GM12878 (cell line): ENCODE measurements around the gene AQP2. TPM values are rescaled to one million over a fixed set of nuclear protein-coding genes. Genes with fewer than 3 reads are reported as not detected.

Source experiments
- ATAC-seq: fragments of 200-7000 bp; cut with Tn5 transposase; 3 replicates; pipeline ENCODE4 v1.9.1; 2020; ENCODE audit warnings: mild to moderate bottlenecking, moderate library complexity
- BruUV-seq: library from RNA; stranded (reverse); fragments of 400-500 nt; replicated peaks from 2 replicates; lab custom pipeline; 2021; lab: Mats Ljungman, UMichigan
- CTCF ChIA-PET: fragments of 300-600 bp; sonication (Branson Sonifier 250); formaldehyde crosslinking; extraction: SDS; loops from one replicate; lab custom pipeline; 2021; ENCODE audit warnings: inconsistent platforms; lab: Yijun Ruan, JAX
- POLR2A ChIA-PET: fragments of 350-600 bp; formaldehyde crosslinking; extraction: SDS; loops from one replicate; lab custom pipeline; 2021; ENCODE audit warnings: inconsistent platforms; lab: Charles Lee
- RAD21 ChIA-PET: fragments of 300-600 bp; sonication (Branson Sonifier 250); formaldehyde crosslinking; loops from one replicate; lab custom pipeline; 2023; ENCODE audit warnings: antibody characterized with exemption; ENCODE audit not compliant: unreplicated experiment; lab: Charles Lee
- SMC1A ChIA-PET: fragments of 300-600 bp; sonication (Branson Sonifier 250); formaldehyde crosslinking; loops from one replicate; lab custom pipeline; 2023; ENCODE audit not compliant: unreplicated experiment, uncharacterized antibody; lab: Charles Lee
- DNase-seq: peaks from one replicate; pipeline ENCODE4 v3.0.0-alpha.2; 2011; ENCODE audit warnings: low read depth, low spot score
- FAIRE-seq: peaks from 3 replicates; lab custom pipeline; 2011; peaks lifted over from hg19 to GRCh38; lab: Jason Lieb, UNC
- H2AFZ ChIP-seq: 2 replicates; pipeline ENCODE4 v1.6.0; 2011; ENCODE audit warnings: low read depth, low read length, control low read depth; ENCODE audit not compliant: control insufficient read depth
- H3K27ac ChIP-seq: 2 replicates; pipeline ENCODE4 v1.5.1; 2011; ENCODE audit warnings: control low read depth; ENCODE audit not compliant: control insufficient read depth, insufficient read depth
- H3K27me3 ChIP-seq, 2 experiments: replicated peaks in 1 of 2; 2 replicates each; pipeline versions ENCODE4 v1.6.0 to v1.6.1; 2011; ENCODE audit warnings: low read length in 1 of 2; ENCODE audit not compliant: control insufficient read depth in 2 of 2, insufficient read depth in 2 of 2
- H3K36me3 ChIP-seq, 2 experiments: 2 replicates each; pipeline ENCODE4 v1.5.1; 2011; ENCODE audit warnings: low read length in 1 of 2; ENCODE audit not compliant: control insufficient read depth in 2 of 2, insufficient read depth in 2 of 2
- H3K4me1 ChIP-seq: 2 replicates; pipeline ENCODE4 v1.6.1; 2011; ENCODE audit warnings: mild to moderate bottlenecking, low read length, moderate library complexity, mixed read lengths; ENCODE audit not compliant: control insufficient read depth, insufficient read depth
- H3K4me2 ChIP-seq: 2 replicates; pipeline ENCODE4 v1.6.0; 2011; ENCODE audit warnings: control low read depth; ENCODE audit not compliant: control insufficient read depth, insufficient read depth
- H3K4me3 ChIP-seq: fragments of 200-600 bp; sonication (generic); 2 replicates; pipeline ENCODE4 v1.5.1; 2016
- H3K79me2 ChIP-seq: 2 replicates; pipeline ENCODE4 v1.6.0; 2011; ENCODE audit warnings: low read length; ENCODE audit not compliant: control insufficient read depth, insufficient read depth
- H3K9ac ChIP-seq: 2 replicates; pipeline ENCODE4 v1.8.0; 2011; ENCODE audit warnings: low read length, control low read depth, mixed read lengths; ENCODE audit not compliant: control insufficient read depth, insufficient read depth
- H3K9me3 ChIP-seq: replicated peaks from 3 replicates; pipeline ENCODE4 v1.5.1; 2011; ENCODE audit warnings: mild to moderate bottlenecking, low read length; ENCODE audit not compliant: control insufficient read depth, insufficient read depth
- H4K20me1 ChIP-seq: 2 replicates; pipeline ENCODE4 v1.6.0; 2011; ENCODE audit not compliant: control insufficient read depth, insufficient read depth
- BRCA1 ChIP-seq: IDR thresholded peaks from 2 replicates; pipeline ENCODE4 v1.6.1; 2011; ENCODE audit warnings: low read depth, low read length, improper control_type of control experiment
- CHD4 ChIP-seq: fragments of 200-600 bp; sonication (generic); IDR thresholded peaks from 2 replicates; pipeline ENCODE4 v1.6.1; 2016; ENCODE audit warnings: mild to moderate bottlenecking
- CREB1 ChIP-seq: IDR thresholded peaks from 2 replicates; pipeline ENCODE4 v1.6.1; 2012; ENCODE audit warnings: low read depth, mild to moderate bottlenecking, inconsistent platforms
- USF1 ChIP-seq: IDR thresholded peaks from 2 replicates; pipeline ENCODE4 v1.6.1; 2011; ENCODE audit warnings: borderline replicate concordance, low read depth, mild to moderate bottlenecking, moderate library complexity, mixed read lengths, low read length; ENCODE audit not compliant: insufficient read depth; ENCODE audit errors: extremely low read length
- ZBTB40 ChIP-seq: fragments of 450-650 bp; IDR thresholded peaks from 2 replicates; pipeline ENCODE4 v1.6.1; 2016; ENCODE audit warnings: mild to moderate bottlenecking, moderate library complexity, borderline replicate concordance
- WGBS: methylation state at CpG from one replicate; pipeline ENCODE4 v1.1.6; 2016; ENCODE audit warnings: low lambda C conversion rate; ENCODE audit not compliant: insufficient replicate concordance, insufficient coverage; ENCODE audit errors: missing lambda C conversion rate; 5-methylcytosine and 5-hydroxymethylcytosine counted together
- in situ Hi-C: fragments of 300-500 bp; cut with MboI; formaldehyde crosslinking; loops from 9 replicates; pipeline ENCODE4 v1.14.3; 2018; ENCODE audit warnings: mixed read lengths
- intact Hi-C: fragments of 100-400 bp; cut with micrococcal nuclease; formaldehyde crosslinking; loops from one replicate; pipeline ENCODE4 v1.14.2; 2022; ENCODE audit not compliant: unreplicated experiment
- polyA plus RNA-seq, 11 experiments: library from polyadenylated mRNA; depleted of rRNA in 4 of 11; unstranded in 6 of 11; stranded (reverse) in 5 of 11; fragments of >200 nt; fragmentation: Nextera tagmentation in 4 of 11; fragmentation: Illumina TruSeq in 1 of 11; extraction: Ambion mirVana in 4 of 11; extraction: Trizol in 1 of 11; gene quantifications; 1 replicate in 1 of 11; 2 replicates in 10 of 11; pipeline versions ENCODE4 v1.2.1 to v1.2.3, GENCODE V29; 2011 to 2016; ENCODE audit warnings: inconsistent platforms in 2 of 11, missing spikeins in 2 of 11, low read depth in 1 of 11
- total RNA-seq, 4 experiments: library from RNA; depleted of rRNA in 3 of 4; stranded (reverse); fragments of >200 nt in 3 of 4; fragmentation: Illumina TruSeq in 1 of 4; extraction: Trizol in 1 of 4; gene quantifications; 2 replicates each; pipeline versions ENCODE4 v1.2.1 to v1.2.3, GENCODE V29; 2013 to 2021

AQP2 gene
- total and polyA plus RNA-seq, 10 of the 15 experiments (the other 5 are each of a cell fraction or from before 2014, with no cell fraction given): not detected

- FAIRE-seq (no peak), ATAC-seq (no peak), DNase-seq (no peak)
- in situ Hi-C loops: no loop called here
- POLR2A ChIA-PET: no interaction called here
- Histone ChIP-seq H2AFZ (no peak overlapping the region), H3K79me2 (no peaks in the 10 kb centered on the region), H3K4me1 (no peaks in the 10 kb centered on the region), H3K4me3 (no peak overlapping the region), H3K9ac (no peak overlapping the region), H3K36me3 (peaks cover 4 to 54% of the 10 kb centered on the region in 2 experiments), H3K9me3 (no peaks in the 10 kb centered on the region), H3K27ac (no peak overlapping the region), H3K27me3 (no peaks in the 10 kb centered on the region), H4K20me1 (no peaks in the 10 kb centered on the region), H3K4me2 (no peak overlapping the region)
- TF ChIP-seq USF1 (no peak), BRCA1 (no peak), CHD4 (no peak)
- RAD21 ChIA-PET: no interaction called here
- SMC1A ChIA-PET: interaction anchor here (1.2 kb wide), 1 partner anchor 16 kb away, joined by 3 read pairs; no protein-coding TSS in a partner anchor
- CTCF ChIA-PET: interaction anchor here (1.2 to 1.3 kb wide), 2 partner anchors 14 to 31 kb away, joined by 4 read pairs; no protein-coding TSS in a partner anchor
- intact Hi-C loops: no loop called here
- no TSS peak for BruUV-seq
- WGBS: 100% methylated on average over 2 of the region's 2 CpGs
These were observed 47.9 kb downstream of the AQP2 start for GRCh38 chr12:49998453-49998852.

- no peak overlapping the region for H3K4me2 ChIP-seq
- peaks cover 6% of the 10 kb centered on the region for H3K79me2 ChIP-seq
- DNase-seq: no peak
- intact Hi-C loops (no loop called here), in situ Hi-C loops (no loop called here)
- ChIA-PET SMC1A (interaction anchor here (0.7 to 2.7 kb wide), 2 partner anchors 10 to 23 kb away, joined by 3 to 9 read pairs; no protein-coding TSS in a partner anchor), CTCF (interaction anchor here (0.5 to 1.6 kb wide), 11 partner anchors 10 to 1080 kb away, joined by 3 to 7 read pairs (median 4); partner anchors contain the start of gene CSRNP2), RAD21 (no interaction called here), POLR2A (interaction anchor here (0.6 to 1.2 kb wide), 4 partner anchors 10 to 63 kb away, joined by 3 to 5 read pairs (median 4); no protein-coding TSS in a partner anchor)
- ATAC-seq: no peak
- H3K27me3 ChIP-seq: no peaks in the 10 kb centered on the region
- 91% methylated on average over 2 of the region's 2 CpGs for WGBS
- no peak overlapping the region for H3K9ac ChIP-seq
- TF ChIP-seq CREB1 (no peak), ZBTB40 (no peak)
- no peak overlapping the region for H3K27ac ChIP-seq
- H3K4me1 ChIP-seq: peaks cover 10% of the 10 kb centered on the region; the same call in 1 of the 2 replicates
- H3K36me3 ChIP-seq: peaks cover 5 to 44% of the 10 kb centered on the region in 2 experiments; a peak in 3 of 4 replicates
- H3K4me3 ChIP-seq: no peak overlapping the region
- H3K9me3 ChIP-seq: no peaks in the 10 kb centered on the region
- no peaks in the 10 kb centered on the region for H4K20me1 ChIP-seq
- FAIRE-seq: no peak
- no peak overlapping the region for H2AFZ ChIP-seq
- no TSS peak for BruUV-seq
These were observed 53.1 kb downstream of the AQP2 start for GRCh38 chr12:50003595-50003994.
